Measurements from ENCODE around the gene C6orf52. TPM values are rescaled to one million over a fixed set of nuclear protein-coding genes. Genes with fewer than 3 reads are reported as not detected.

Gene C6orf52
- total RNA-seq (2022; extraction: Qiagen RNA extraction): 1.1 to 2.4 TPM (median 1.9 TPM) in 5 replicates

DNA sequence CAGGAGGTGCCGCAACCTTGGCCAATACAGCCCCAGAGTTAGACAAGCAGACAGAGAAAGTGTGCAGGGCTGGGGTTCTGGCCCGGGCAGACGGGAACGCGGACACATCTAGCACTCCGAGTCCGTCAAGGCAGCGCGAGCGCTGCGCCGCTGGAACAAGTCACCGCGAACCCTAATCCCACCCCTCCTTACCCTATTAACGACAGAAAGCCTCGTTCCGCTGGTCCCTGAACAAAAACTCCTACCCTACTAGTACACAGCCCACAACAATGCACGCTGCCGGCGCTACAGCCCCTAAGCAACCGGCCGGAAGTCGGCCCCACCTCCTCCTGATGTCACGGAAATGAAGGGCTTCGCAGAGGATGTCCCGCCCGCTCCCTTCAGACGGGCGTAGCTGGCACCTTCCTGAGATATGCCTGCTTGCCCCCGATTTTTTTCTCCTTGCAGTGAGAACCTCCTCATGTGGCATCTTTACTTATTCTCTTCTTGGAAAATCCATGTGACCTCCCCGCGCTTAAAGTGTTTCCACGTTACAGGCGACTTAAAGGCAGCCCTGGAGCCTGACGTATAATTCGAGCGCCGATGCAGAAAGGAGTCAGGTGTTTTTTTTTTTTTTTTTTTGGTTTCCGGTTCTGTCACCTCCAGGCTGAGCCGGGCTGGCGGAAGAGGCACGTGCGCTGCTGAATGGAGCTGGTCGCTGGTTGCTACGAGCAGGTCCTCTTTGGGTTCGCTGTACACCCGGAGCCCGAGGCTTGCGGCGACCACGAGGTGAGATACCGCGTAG lies at the start of gene C6orf52, which contains the start of gene PAK1IP1:
Gene C6orf52 (minus strand): TSS at position 315 of the 784 bp plus-strand sequence. CDS start 7,066 bp downstream, outside the sequence.
Gene PAK1IP1 (plus strand): TSS at position 671 of the 784 bp plus-strand sequence. CDS start 14 bp downstream, at position 685.

DNA sequence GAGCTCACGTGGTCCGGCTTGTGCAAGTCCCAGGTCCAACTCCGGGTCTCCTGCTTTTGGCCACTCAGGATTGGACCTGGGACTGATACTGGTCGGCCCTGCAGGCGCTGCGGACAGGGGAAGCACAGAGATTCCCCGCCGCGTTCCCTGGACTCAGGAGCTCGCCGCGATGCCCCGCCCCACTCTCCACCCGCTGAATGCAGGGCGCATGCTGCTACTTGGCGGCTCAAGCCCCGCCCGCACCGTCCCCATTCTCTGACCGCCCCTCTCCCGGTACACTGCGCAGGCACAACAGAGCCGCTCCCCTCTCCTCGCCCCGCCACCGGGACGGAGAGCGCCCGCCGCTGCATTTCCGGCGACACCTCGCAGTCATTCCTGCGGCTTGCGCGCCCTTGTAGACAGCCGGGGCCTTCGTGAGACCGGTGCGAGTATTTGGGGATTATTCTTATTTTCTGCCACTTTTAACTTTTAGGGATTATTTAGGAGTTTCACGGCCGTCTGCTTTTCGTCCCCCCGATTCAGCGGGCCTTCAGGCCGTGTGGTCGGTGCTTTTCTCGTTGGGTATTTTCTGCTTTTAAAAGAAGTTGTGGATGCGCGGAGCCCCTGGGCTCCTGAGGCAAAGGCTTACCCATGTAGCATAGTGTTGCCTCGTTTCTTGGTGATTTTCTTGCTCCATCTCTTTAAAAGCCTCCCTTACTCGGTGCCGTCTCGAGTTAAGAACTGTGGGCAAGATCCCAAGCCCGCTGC lies 28.6 kb upstream of the C6orf52 start, which contains the start of gene TMEM14C:
Gene TMEM14C (plus strand): TSS at position 251 of the 747 bp plus-strand sequence. CDS start 1,544 bp downstream, outside the sequence.

Other genes with a start within 250 kb of the C6orf52 start
- gene GCNT2, start 173.3 kb downstream of the C6orf52 start, total RNA-seq (2022; extraction: Qiagen RNA extraction): 3.7 to 6.7 TPM (median 4.1 TPM) in 5 replicates
- 17.1 to 21.3 TPM (median 18.2 TPM) in 5 replicates for gene PAK1IP1, start 356 bp upstream of the C6orf52 start, total RNA-seq (2022; extraction: Qiagen RNA extraction)
- gene TMEM14C, start 28.5 kb upstream of the C6orf52 start, total RNA-seq (2022; extraction: Qiagen RNA extraction): 143 to 163 TPM (median 146 TPM) in 5 replicates
- 123 to 158 TPM (median 127 TPM) in 5 replicates for gene TMEM14B, start 53.2 kb upstream of the C6orf52 start, total RNA-seq (2022; extraction: Qiagen RNA extraction)
- gene MAK, start 143.9 kb upstream of the C6orf52 start, total RNA-seq (2022; extraction: Qiagen RNA extraction): 0.09 to 0.13 TPM (median 0.11 TPM) in 5 replicates
- gene GCM2, start 187.4 kb upstream of the C6orf52 start, total RNA-seq (2022; extraction: Qiagen RNA extraction): 0.03 TPM in 1 of 5 replicates, not detected in the others
- 1.4 to 2.3 TPM (median 1.9 TPM) in 5 replicates for gene SYCP2L, start 192.4 kb upstream of the C6orf52 start, total RNA-seq (2022; extraction: Qiagen RNA extraction)